WTC11 (cell line): Measurements from ENCODE around the gene ZNF445. TPM values are rescaled to one million over a fixed set of nuclear protein-coding genes. Genes with fewer than 3 reads are reported as not detected.

Experiments used
- ATAC-seq: fragments of 200-7000 bp; cut with Tn5 transposase; 2 replicates; pipeline ENCODE4 v1.10.0; 2021; ENCODE audit warnings: mild to moderate bottlenecking, moderate library complexity
- CTCF ChIA-PET: fragments of 300-600 bp; sonication (Branson Sonifier 250); formaldehyde crosslinking; loops from one replicate; lab custom pipeline; 2021; ENCODE audit warnings: antibody characterized with exemption; lab: Charles Lee
- POLR2A ChIA-PET: fragments of 350-600 bp; sonication (Branson Sonifier 250); formaldehyde crosslinking; loops from one replicate; lab custom pipeline; 2021; ENCODE audit warnings: antibody characterized with exemption; lab: Charles Lee
- DNase-seq: peaks from one replicate; pipeline ENCODE4 v3.0.0; 2021; ENCODE audit warnings: low spot score
- H3K27ac Mint-ChIP-seq: 2 replicates; pipeline ENCODE4 v1.8.0; 2021; ENCODE audit warnings: mixed read lengths
- H3K27me3 Mint-ChIP-seq: 2 replicates; pipeline ENCODE4 v1.8.0; 2021; ENCODE audit warnings: low read depth, mild to moderate bottlenecking, moderate library complexity, mixed read lengths
- H3K36me3 Mint-ChIP-seq: 2 replicates; pipeline ENCODE4 v1.8.0; 2021; ENCODE audit warnings: mixed read lengths
- H3K4me1 Mint-ChIP-seq: 2 replicates; pipeline ENCODE4 v1.8.0; 2022; ENCODE audit warnings: mixed read lengths
- H3K4me3 Mint-ChIP-seq: 2 replicates; pipeline ENCODE4 v1.8.0; 2021; ENCODE audit warnings: mild to moderate bottlenecking, moderate library complexity, mixed read lengths
- H3K9me3 Mint-ChIP-seq: 2 replicates; pipeline ENCODE4 v1.8.0; 2021; ENCODE audit warnings: mixed read lengths
- AR ChIP-seq: fragments of 250-450 bp; sonication (Bioruptor Pico); IDR thresholded peaks from 2 replicates; pipeline ENCODE4 v1.9.0; 2021; ENCODE audit warnings: mild to moderate bottlenecking
- ATF3 ChIP-seq: sonication (generic); formaldehyde crosslinking; conservative IDR thresholded peaks from 2 replicates; pipeline ENCODE4 v1.8.1; 2022; ENCODE audit warnings: mild to moderate bottlenecking, missing genetic modification reagents
- CBFB ChIP-seq: sonication (generic); formaldehyde crosslinking; IDR thresholded peaks from 2 replicates; pipeline ENCODE4 v1.8.1; 2022; ENCODE audit warnings: mild to moderate bottlenecking, low read depth, missing genetic modification reagents
- CREB1 ChIP-seq: sonication (generic); formaldehyde crosslinking; IDR thresholded peaks from 2 replicates; pipeline ENCODE4 v1.8.0; 2023; ENCODE audit warnings: mild to moderate bottlenecking, missing genetic modification reagents
- E2F5 ChIP-seq: sonication (generic); formaldehyde crosslinking; IDR thresholded peaks from 2 replicates; pipeline ENCODE4 v1.8.1; 2022; ENCODE audit warnings: mild to moderate bottlenecking, moderate library complexity, missing genetic modification reagents
- ERG ChIP-seq: fragments of 250-450 bp; sonication (Bioruptor Pico); IDR thresholded peaks from 2 replicates; pipeline ENCODE4 v1.8.0; 2021; ENCODE audit warnings: mild to moderate bottlenecking
- FOXK1 ChIP-seq: sonication (generic); formaldehyde crosslinking; IDR thresholded peaks from 2 replicates; pipeline ENCODE4 v1.8.0; 2022; ENCODE audit warnings: mild to moderate bottlenecking, moderate library complexity, missing genetic modification reagents
- FOXP1 ChIP-seq: sonication (generic); formaldehyde crosslinking; IDR thresholded peaks from 2 replicates; pipeline ENCODE4 v1.8.0; 2022; ENCODE audit warnings: missing genetic modification reagents, mild to moderate bottlenecking, moderate library complexity, borderline replicate concordance
- HMGA2 ChIP-seq: fragments of 250-450 bp; sonication (Bioruptor Pico); IDR thresholded peaks from 2 replicates; pipeline ENCODE4 v1.4.0; 2021; ENCODE audit warnings: mild to moderate bottlenecking, moderate library complexity
- JAZF1 ChIP-seq: fragments of 250-450 bp; sonication (Bioruptor Pico); IDR thresholded peaks from 2 replicates; pipeline ENCODE4 v1.9.0; 2021; ENCODE audit warnings: moderate library complexity, mild to moderate bottlenecking, inconsistent platforms
- MAX ChIP-seq: sonication (generic); formaldehyde crosslinking; IDR thresholded peaks from 2 replicates; pipeline ENCODE4 v1.8.0; 2022; ENCODE audit warnings: mild to moderate bottlenecking, missing genetic modification reagents
- MYBL2 ChIP-seq: sonication (generic); formaldehyde crosslinking; IDR thresholded peaks from 2 replicates; pipeline ENCODE4 v1.8.1; 2023; ENCODE audit warnings: mild to moderate bottlenecking, moderate library complexity, missing genetic modification reagents
- NR2C2 ChIP-seq: sonication (generic); formaldehyde crosslinking; IDR thresholded peaks from 2 replicates; pipeline ENCODE4 v1.8.0; 2022; ENCODE audit warnings: mild to moderate bottlenecking, missing genetic modification reagents
- PREB ChIP-seq: sonication (generic); formaldehyde crosslinking; IDR thresholded peaks from 2 replicates; pipeline ENCODE4 v1.8.1; 2022; ENCODE audit warnings: mild to moderate bottlenecking, missing genetic modification reagents, moderate library complexity, borderline replicate concordance
- RORB ChIP-seq: fragments of 250-450 bp; sonication (Bioruptor Pico); IDR thresholded peaks from 2 replicates; pipeline ENCODE4 v1.9.0; 2021; ENCODE audit warnings: mild to moderate bottlenecking
- SOX15 ChIP-seq: fragments of 250-450 bp; sonication (Bioruptor Pico); IDR thresholded peaks from 2 replicates; pipeline ENCODE4 v1.9.0; 2021; ENCODE audit warnings: mild to moderate bottlenecking
- TCF7 ChIP-seq: sonication (generic); formaldehyde crosslinking; IDR thresholded peaks from 2 replicates; pipeline ENCODE4 v1.8.0; 2022; ENCODE audit warnings: mild to moderate bottlenecking, low read depth, missing genetic modification reagents, moderate library complexity
- TEAD1 ChIP-seq: sonication (generic); formaldehyde crosslinking; IDR thresholded peaks from 2 replicates; pipeline ENCODE4 v1.8.0; 2022; ENCODE audit warnings: mild to moderate bottlenecking, missing genetic modification reagents
- ZNF121 ChIP-seq: sonication (generic); formaldehyde crosslinking; IDR thresholded peaks from 2 replicates; pipeline ENCODE4 v1.8.0; 2023; ENCODE audit warnings: missing genetic modification reagents
- ZNF281 ChIP-seq: sonication (generic); formaldehyde crosslinking; IDR thresholded peaks from 2 replicates; pipeline ENCODE4 v1.8.0; 2023; ENCODE audit warnings: mild to moderate bottlenecking, missing genetic modification reagents
- ZNF317 ChIP-seq: sonication (generic); formaldehyde crosslinking; IDR thresholded peaks from 2 replicates; pipeline ENCODE4 v1.8.1; 2023; ENCODE audit warnings: low read depth, mild to moderate bottlenecking, moderate library complexity, missing genetic modification reagents, borderline replicate concordance
- ZSCAN18 ChIP-seq: fragments of 250-450 bp; sonication (Bioruptor Pico); IDR thresholded peaks from 2 replicates; pipeline ENCODE4 v2.1.2; 2022; ENCODE audit warnings: mild to moderate bottlenecking, moderate library complexity
- total RNA-seq: library from RNA; stranded (reverse); gene quantifications from 3 replicates; pipeline ENCODE4 v1.2.3, GENCODE V29; 2021

Gene ZNF445
- total RNA-seq, 1 experiment from 2014 or later: 20.3 TPM

- Mint-ChIP-seq H3K4me3 (no peak overlapping the region), H3K4me1 (peaks cover 2% of the 10 kb centered on the region; the same call in 1 of the 2 replicates), H3K9me3 (peaks cover 4% of the 10 kb centered on the region), H3K36me3 (no peaks in the 10 kb centered on the region), H3K27ac (no peak overlapping the region), H3K27me3 (no peaks in the 10 kb centered on the region)
- ATAC-seq (no peak), DNase-seq (no peak)
- TF ChIP-seq ATF3 (CRISPR knock-in tag) (no peak), SOX15 (CRISPR knock-in tag) (no peak), HMGA2 (CRISPR knock-in tag) (no peak)
- CTCF ChIA-PET: no interaction called here
- POLR2A ChIA-PET: no interaction called here
These were observed 81.8 kb downstream of the ZNF445 start for GRCh38 chr3:44395714-44396113.

- Mint-ChIP-seq H3K9me3 (peaks cover 12% of the 10 kb centered on the region), H3K27me3 (no peaks in the 10 kb centered on the region), H3K4me1 (peaks cover 2% of the 10 kb centered on the region; the same call in 1 of the 2 replicates), H3K4me3 (no peak overlapping the region), H3K36me3 (peaks cover 2% of the 10 kb centered on the region), H3K27ac (no peak overlapping the region; the same call in 1 of the 2 replicates)
- CTCF ChIA-PET: no interaction called here
- no peak for TF ChIP-seq NR2C2 (CRISPR knock-in tag)
- TF ChIP-seq TEAD1 (CRISPR knock-in tag): no peak
- TF ChIP-seq TCF7 (CRISPR knock-in tag): no peak
- TF ChIP-seq ZNF317: no peak
- TF ChIP-seq RORB: no peak
- no peak for TF ChIP-seq MYBL2 (CRISPR knock-in tag)
- no peak for TF ChIP-seq ERG (CRISPR knock-in tag)
- no peak for TF ChIP-seq JAZF1 (CRISPR knock-in tag)
- TF ChIP-seq ZNF281 (CRISPR knock-in tag): no peak
- TF ChIP-seq AR: no peak
- TF ChIP-seq FOXK1 (CRISPR knock-in tag): no peak
- TF ChIP-seq ZSCAN18 (CRISPR knock-in tag): no peak
- TF ChIP-seq ZNF121 (CRISPR knock-in tag): no peak
- TF ChIP-seq CBFB (CRISPR knock-in tag): no peak
- no peak for TF ChIP-seq MAX
- TF ChIP-seq PREB: no peak
- no peak for TF ChIP-seq E2F5
- no peak for TF ChIP-seq CREB1 (CRISPR knock-in tag)
- TF ChIP-seq FOXP1: no peak
- no peak for ATAC-seq
- no peak for DNase-seq
- POLR2A ChIA-PET: no interaction called here
These were observed 85.0 kb downstream of the ZNF445 start for GRCh38 chr3:44392489-44392888.
